Esophagus squamous epithelium (tissue), 4 donors: ENCODE measurements around the gene LSM4.

Source experiments
- POLR2A ChIP-seq, 4 donors: fragments of 450-650 bp; IDR thresholded peaks; one replicate each; pipeline ENCODE4 v1.6.1; 2017; ENCODE audit warnings: antibody characterized with exemption in 4 of 4, mild to moderate bottlenecking in 4 of 4, moderate library complexity in 3 of 4
- TF ChIP-seq, protein P1 (sequence below), 6 experiments: fragments of 450-650 bp in 4 of 6; fragments of 200-600 bp in 2 of 6; sonication (generic) in 2 of 6; IDR thresholded peaks; one replicate each; pipeline ENCODE4 v1.5.1; 2016 to 2019; ENCODE audit warnings: antibody characterized with exemption in 6 of 6, mild to moderate bottlenecking in 4 of 6, moderate library complexity in 4 of 6

DNA sequence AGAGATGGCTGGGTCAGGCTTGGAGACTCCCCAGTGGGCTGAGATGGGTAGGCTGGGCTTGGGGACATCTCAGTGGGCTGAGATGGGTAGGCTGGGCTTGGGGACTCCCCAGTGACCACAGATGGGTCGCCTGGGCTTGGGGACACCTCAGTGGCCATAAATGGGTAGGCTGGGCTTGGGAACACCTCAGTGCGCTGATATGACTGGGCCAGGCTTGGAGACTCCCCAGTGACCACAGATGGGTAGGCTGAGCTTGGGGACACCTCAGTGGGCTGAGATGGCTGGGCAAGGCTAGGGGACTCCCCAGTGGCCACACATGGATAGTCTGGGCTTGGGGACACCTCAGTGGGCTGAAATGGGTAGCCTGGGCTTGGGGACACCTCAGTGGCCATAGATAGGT is 61.4 kb downstream of the LSM4 start:
- TF ChIP-seq, protein P1, sequence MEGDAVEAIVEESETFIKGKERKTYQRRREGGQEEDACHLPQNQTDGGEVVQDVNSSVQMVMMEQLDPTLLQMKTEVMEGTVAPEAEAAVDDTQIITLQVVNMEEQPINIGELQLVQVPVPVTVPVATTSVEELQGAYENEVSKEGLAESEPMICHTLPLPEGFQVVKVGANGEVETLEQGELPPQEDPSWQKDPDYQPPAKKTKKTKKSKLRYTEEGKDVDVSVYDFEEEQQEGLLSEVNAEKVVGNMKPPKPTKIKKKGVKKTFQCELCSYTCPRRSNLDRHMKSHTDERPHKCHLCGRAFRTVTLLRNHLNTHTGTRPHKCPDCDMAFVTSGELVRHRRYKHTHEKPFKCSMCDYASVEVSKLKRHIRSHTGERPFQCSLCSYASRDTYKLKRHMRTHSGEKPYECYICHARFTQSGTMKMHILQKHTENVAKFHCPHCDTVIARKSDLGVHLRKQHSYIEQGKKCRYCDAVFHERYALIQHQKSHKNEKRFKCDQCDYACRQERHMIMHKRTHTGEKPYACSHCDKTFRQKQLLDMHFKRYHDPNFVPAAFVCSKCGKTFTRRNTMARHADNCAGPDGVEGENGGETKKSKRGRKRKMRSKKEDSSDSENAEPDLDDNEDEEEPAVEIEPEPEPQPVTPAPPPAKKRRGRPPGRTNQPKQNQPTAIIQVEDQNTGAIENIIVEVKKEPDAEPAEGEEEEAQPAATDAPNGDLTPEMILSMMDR (IDR thresholded peaks at IDR 0.05), result no peak
- no peak for TF ChIP-seq POLR2A (IDR thresholded peaks at IDR 0.05)
